ENCODE data around the gene ZBED4.
"Not testable (repeated sequence)": the region's sequence is repeated elsewhere in the genome, so short reads cannot be mapped to it uniquely, and the experiment has no call there.

The ZBED4 gene, protein sequence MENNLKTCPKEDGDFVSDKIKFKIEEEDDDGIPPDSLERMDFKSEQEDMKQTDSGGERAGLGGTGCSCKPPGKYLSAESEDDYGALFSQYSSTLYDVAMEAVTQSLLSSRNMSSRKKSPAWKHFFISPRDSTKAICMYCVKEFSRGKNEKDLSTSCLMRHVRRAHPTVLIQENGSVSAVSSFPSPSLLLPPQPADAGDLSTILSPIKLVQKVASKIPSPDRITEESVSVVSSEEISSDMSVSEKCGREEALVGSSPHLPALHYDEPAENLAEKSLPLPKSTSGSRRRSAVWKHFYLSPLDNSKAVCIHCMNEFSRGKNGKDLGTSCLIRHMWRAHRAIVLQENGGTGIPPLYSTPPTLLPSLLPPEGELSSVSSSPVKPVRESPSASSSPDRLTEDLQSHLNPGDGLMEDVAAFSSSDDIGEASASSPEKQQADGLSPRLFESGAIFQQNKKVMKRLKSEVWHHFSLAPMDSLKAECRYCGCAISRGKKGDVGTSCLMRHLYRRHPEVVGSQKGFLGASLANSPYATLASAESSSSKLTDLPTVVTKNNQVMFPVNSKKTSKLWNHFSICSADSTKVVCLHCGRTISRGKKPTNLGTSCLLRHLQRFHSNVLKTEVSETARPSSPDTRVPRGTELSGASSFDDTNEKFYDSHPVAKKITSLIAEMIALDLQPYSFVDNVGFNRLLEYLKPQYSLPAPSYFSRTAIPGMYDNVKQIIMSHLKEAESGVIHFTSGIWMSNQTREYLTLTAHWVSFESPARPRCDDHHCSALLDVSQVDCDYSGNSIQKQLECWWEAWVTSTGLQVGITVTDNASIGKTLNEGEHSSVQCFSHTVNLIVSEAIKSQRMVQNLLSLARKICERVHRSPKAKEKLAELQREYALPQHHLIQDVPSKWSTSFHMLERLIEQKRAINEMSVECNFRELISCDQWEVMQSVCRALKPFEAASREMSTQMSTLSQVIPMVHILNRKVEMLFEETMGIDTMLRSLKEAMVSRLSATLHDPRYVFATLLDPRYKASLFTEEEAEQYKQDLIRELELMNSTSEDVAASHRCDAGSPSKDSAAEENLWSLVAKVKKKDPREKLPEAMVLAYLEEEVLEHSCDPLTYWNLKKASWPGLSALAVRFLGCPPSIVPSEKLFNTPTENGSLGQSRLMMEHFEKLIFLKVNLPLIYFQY

GRCh38 chr22:49852898-49853894, at the start of gene ZBED4:
ZBED4 (plus strand) TSS chr22:49853844; CDS start chr22:49883663, 29,819 bp downstream.
- DNase-seq: peak; percentile 100

- no peak for DNase-seq
Measured at GRCh38 chr22:49807129-49807528, 46.5 kb upstream of the ZBED4 start.

DNA sequence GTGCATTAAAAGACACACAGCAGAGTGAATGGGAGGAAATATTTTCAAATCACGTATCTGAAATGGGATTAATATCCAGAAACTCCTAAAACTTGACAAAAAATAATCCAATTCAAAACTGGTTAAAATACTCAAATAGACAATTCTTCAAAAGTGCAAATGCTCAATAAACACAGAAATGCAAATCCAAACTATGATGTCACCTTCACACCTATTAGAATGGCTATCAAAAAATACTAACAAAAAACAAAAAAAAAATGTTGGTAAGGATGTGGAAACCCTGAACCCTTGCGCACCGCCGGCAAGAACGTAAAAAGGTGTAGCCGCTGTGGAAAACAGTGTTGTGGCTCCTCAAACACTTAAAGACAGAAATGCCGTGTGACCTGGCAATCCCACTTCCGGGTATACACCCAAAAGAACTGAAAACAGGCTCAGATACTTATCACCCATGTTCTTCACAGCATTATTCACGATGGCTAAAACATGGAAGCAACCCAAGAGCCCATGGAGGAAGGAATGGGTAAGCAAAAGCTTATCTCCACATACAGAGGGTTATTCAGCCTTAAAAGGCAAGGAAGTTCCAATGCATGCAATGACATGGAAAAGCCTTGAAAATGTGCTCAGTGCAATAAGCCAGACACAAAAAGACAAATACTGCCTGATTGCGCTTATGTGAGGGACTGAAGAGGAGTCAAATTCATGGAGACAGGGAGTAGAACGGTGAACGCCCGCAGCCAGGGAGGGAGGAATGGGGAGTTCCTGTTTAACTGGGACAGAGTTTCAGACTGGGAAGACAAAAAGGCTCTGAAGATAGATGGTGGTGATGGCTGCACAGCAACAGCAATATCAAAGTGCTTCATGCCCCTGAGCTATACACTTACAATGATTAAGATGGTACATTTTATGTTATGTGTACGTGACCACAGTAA, 45.6 kb upstream of the ZBED4 start:
- DNase-seq: no peak

- no peak for DNase-seq
Measured at GRCh38 chr22:49810363-49811019, 43.2 kb upstream of the ZBED4 start.

GRCh38 chr22:49811020-49811791, 42.4 kb upstream of the ZBED4 start:
- no peak for DNase-seq

DNA sequence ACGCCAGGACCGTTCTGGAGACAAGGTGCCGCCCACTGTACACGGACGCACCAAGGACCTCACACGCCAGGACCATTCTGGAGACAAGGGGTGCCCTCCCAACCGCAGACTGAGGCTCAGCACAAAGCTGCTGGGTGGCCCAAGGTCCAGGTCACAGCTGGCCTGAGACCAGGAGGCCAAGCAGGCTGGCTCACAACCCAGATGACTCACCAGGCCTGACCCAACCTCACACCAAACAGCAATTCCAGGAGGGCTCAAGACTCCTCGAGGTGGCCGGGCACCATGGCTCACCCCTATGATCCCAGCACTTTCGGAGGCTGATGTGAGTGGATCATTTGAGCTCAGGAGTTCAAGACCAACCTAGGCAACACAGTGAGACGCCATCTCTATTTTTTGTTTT, 40.8 kb upstream of the ZBED4 start:
- no peak for DNase-seq

DNA sequence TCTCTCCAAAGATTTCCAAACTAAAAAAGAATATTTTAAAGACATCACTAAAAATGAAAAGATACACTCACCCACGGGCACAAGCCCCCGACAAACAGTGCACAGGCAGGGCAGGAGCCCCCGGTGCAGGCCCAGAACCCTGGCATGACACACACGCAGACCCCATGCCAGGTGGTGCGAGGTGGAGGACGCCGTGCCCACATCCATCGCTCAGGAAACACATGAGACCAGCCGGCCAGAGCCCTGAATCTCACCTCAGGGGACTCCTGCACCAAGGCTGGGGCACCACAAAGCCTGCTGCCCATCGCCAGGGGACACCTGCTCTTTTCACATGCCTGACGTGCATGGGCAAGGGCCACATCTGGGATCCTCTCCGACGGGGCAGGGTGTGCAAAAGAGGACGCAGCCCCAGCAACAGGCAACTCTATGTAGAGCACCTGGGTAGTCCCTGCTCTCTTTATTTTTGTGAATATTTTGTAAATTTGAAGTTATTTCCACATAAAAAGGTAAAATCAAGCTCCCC, 39.4 kb upstream of the ZBED4 start:
- no peak for DNase-seq

- no peak for DNase-seq
Measured at GRCh38 chr22:49814856-49815255, 38.8 kb upstream of the ZBED4 start.

DNA sequence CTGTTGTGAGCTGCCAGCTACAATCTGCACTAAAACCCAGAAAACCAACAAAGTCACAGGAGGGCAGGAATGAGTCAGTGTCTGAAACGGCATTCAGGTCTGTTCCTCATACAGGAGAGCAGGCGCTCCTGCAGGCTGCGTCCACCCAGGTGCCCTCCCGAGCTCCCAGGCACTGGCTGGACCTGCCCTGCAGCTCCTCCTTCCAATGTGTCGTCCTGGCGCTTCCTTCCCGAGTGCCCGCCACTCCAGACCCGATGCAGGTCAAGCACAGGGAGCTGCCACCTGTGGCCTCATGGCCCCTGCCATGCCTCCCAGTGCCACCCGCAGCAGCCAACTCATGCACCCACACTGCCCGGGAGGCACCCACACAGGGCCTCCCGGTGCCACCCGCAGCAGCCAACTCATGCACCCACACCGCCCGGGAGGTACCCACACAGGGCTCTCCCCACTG, 38.0 kb upstream of the ZBED4 start:
- no peak for DNase-seq

DNA sequence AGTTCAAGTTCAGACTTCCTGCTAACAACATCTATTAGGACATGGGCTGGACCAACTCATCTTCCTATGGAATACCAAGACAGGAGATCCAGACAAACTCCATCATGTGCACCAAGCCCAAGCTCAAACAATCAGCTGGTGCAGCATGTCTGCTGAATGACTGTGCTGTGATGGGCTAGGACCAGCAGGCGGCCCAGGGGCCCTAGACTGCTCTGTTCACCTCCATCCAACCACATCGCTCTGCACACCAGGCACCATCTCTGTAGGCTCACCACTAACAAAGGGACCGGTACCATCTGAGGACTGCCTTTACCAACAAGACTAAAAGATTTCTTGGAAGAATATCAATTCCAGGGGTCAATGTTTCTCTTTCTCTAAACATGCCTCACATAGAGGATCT, 36.3 kb upstream of the ZBED4 start:
- no peak for DNase-seq

GRCh38 chr22:49820984-49821383, 32.7 kb upstream of the ZBED4 start:
- no peak for DNase-seq

DNA sequence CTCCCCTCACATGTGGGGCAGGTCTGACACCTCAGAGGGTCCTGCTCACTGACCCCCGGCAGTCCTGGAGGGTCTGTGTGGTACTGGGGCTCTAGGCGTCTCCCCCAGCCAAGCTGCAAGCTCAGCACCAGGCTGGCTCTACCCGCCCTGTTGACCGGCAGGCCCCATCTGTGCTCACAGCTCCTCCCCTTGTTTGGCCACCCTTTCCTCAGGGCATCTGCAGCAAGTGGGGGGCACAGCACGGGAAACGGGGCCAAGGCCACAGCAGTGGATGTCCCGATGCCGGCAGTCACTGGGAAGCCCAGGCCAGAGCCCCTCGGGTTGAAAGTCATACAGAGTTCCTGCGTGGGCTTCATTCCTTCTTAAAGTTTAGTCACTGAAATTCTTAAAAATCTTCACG, 31.9 kb upstream of the ZBED4 start:
- not testable (repeated sequence) for DNase-seq

DNA sequence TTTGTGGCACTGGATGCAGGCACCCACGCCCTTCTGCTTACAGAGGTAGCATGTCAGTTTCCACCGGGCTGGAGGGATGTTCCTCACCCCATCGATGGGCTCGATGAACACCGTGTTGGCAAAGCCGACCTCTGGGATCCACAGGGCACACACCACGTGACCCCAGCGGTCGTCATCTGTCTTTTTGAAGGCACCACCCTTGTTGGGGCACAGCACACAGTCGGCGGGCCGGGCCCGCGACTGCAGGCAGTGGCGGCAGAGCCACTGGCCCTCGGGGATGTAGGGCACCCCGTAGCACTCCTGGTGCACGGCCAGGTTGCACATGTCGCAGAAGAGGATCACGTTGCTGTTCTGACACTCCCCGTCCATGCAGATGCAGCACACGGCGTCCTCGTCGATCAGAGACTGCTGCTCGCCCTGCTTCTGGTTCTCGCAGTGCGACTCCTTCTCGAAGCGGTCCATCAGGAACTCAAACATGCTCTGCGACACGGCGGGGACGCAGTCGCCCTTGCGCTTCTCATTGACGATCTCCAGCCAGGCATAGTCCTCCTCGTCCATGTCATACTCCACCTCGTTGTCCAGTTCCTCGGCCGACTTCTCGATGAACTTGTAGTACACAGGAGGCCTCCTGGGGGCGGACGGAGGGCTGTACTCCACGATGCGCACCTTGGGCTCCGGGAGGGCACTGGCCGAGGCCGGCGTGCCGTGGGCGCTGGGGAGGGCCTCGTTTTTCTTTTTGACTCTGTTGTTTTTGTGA, 30.2 kb upstream of the ZBED4 start:
- no peak for DNase-seq

GRCh38 chr22:49824185-49824925, 29.3 kb upstream of the ZBED4 start:
- DNase-seq: no peak

- no peak for DNase-seq
Measured at GRCh38 chr22:49824936-49825335, 28.7 kb upstream of the ZBED4 start.

DNA sequence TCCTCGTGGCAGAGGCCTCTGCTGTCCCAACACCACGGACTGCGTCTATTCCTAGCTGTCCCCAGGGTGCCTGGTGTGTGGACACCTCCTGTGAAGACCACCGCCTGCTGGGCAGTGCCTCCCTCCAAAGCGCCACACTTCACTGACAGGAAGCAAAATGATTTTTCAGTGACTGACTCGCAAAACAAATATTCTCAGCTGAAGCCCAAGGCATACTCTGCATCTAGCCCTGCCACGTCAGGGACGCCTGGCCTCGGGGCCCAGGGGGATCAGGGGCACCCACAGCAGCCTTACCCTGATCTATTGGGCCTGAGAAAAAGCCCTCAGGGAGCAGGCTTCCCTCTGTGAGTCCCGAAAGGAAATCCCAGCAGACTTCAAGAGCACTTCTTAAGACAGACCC, 28.2 kb upstream of the ZBED4 start:
- no peak for DNase-seq

- peak; percentile 33 for DNase-seq
Measured at GRCh38 chr22:49825944-49826602, 27.6 kb upstream of the ZBED4 start.
